DND-41 (cell line): Measurements from ENCODE around the gene STX16.

Source experiments
- ATAC-seq: fragments of 200-7000 bp; cut with Tn5 transposase; 3 replicates; pipeline ENCODE4 v1.9.1; 2021; ENCODE audit warnings: low read depth; ENCODE audit not compliant: insufficient read depth
- DNase-seq: peaks from one replicate; pipeline ENCODE4 v3.0.0-alpha.2; 2020
- H2AFZ ChIP-seq: 2 replicates; pipeline ENCODE4 v1.6.0; 2012; ENCODE audit warnings: low read depth, low read length
- H3K27ac ChIP-seq: 2 replicates; pipeline ENCODE4 v1.5.1; 2012; ENCODE audit warnings: low read length, inconsistent platforms
- H3K27me3 ChIP-seq: fragments of 200-600 bp; sonication (generic); 2 replicates; pipeline ENCODE4 v1.6.0; 2012; ENCODE audit warnings: low read length, mild to moderate bottlenecking, inconsistent platforms; ENCODE audit not compliant: insufficient read depth, poor library complexity
- H3K36me3 ChIP-seq: 2 replicates; pipeline ENCODE4 v1.5.1; 2012; ENCODE audit warnings: low read length, inconsistent platforms; ENCODE audit not compliant: insufficient read depth
- H3K4me1 ChIP-seq: 2 replicates; pipeline ENCODE4 v1.5.1; 2012; ENCODE audit warnings: mild to moderate bottlenecking, low read length; ENCODE audit not compliant: insufficient read depth
- H3K4me2 ChIP-seq: 2 replicates; pipeline ENCODE4 v1.6.0; 2012; ENCODE audit warnings: mild to moderate bottlenecking, moderate library complexity, low read length, inconsistent platforms; ENCODE audit not compliant: insufficient read depth
- H3K4me3 ChIP-seq, 2 experiments: fragments of 200-600 bp in 1 of 2; shearing (Covaris generic) in 1 of 2; 2 replicates each; pipeline ENCODE4 v1.5.1; 2012 to 2016; ENCODE audit warnings: inconsistent platforms in 2 of 2, low read length in 2 of 2, mild to moderate bottlenecking in 2 of 2, low read depth in 1 of 2, moderate library complexity in 1 of 2
- H3K79me2 ChIP-seq: 2 replicates; pipeline ENCODE4 v1.6.0; 2012; ENCODE audit warnings: low read length, inconsistent platforms; ENCODE audit not compliant: insufficient read depth
- H3K9ac ChIP-seq: 2 replicates; pipeline ENCODE4 v1.6.0; 2012; ENCODE audit warnings: low read depth, mild to moderate bottlenecking, inconsistent platforms, low read length, moderate library complexity
- H3K9me3 ChIP-seq: 2 replicates; pipeline ENCODE4 v1.5.1; 2012; ENCODE audit warnings: low read length, moderate library complexity, mild to moderate bottlenecking, inconsistent platforms; ENCODE audit not compliant: insufficient read depth, severe bottlenecking
- H4K20me1 ChIP-seq: 2 replicates; pipeline ENCODE4 v1.6.0; 2012; ENCODE audit warnings: low read length; ENCODE audit not compliant: insufficient read depth
- EZH2 ChIP-seq: IDR thresholded peaks from 3 replicates; pipeline ENCODE4 v1.6.1; 2012; ENCODE audit warnings: borderline replicate concordance, low read depth, mild to moderate bottlenecking, moderate library complexity, low read length, inconsistent platforms; ENCODE audit not compliant: severe bottlenecking
- TF ChIP-seq, protein P1 (sequence below): IDR thresholded peaks from 2 replicates; pipeline ENCODE4 v1.5.1; 2012; ENCODE audit warnings: borderline replicate concordance, low read length, moderate library complexity, mild to moderate bottlenecking; ENCODE audit not compliant: poor library complexity, severe bottlenecking; ENCODE audit errors: extremely low read depth

STX16 gene

DNA sequence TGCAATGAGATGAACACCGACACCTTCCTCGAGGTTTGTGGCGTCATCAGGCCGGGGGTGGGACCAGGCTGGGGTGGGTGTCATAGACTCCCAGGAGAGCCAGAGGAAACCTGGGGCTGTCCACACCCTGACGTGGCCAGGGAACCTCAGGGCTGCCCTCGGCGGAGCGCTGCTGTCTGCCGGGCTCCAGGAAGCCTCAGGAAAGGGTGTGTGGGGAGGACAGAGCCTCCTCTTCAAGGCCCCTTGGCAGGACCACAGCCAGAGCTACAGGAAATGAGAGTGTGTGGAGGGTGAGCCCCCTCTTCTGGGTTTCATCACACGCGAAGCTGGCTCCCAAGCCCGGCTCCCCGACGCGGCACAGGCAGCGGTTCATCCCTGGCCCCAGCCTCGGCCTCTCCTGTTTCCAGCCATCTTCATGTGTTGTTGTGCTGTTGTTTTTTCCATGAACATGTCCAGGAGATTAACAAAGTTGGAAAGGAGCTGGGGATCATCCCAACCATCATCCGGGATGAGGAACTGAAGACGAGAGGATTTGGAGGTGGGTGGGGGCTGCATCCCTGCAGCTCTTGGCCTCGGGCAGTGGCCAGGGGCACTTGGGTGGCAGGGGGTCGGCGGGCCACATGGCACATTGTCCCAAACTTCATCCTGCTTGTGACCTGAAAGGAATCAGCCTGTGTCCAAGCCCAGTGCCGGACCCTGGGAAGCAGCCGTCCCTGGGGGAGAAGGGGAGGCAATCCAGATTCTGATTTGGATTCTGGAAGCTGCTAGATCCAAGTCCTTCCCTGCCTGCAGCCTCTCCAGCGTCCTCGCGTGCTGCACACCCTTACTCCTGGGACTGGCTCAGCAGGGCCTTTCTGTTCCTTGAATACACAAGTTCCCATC is 47.9 kb downstream of the STX16 start:
- Histone ChIP-seq H3K27me3 (no peaks in the 10 kb centered on the region), H2AFZ (no peak overlapping the region), H3K36me3 (peaks cover 90% of the 10 kb centered on the region), H3K4me3 (no peak overlapping the region), H3K79me2 (peaks cover 11% of the 10 kb centered on the region), H3K9me3 (no peaks in the 10 kb centered on the region), H3K4me1 (peaks cover 11% of the 10 kb centered on the region), H3K4me2 (no peak overlapping the region), H3K9ac (no peak overlapping the region), H4K20me1 (peaks cover 2% of the 10 kb centered on the region; the same call in 1 of the 2 replicates), H3K27ac (no peak overlapping the region)
- no peak for TF ChIP-seq EZH2
- TF ChIP-seq, protein P1, sequence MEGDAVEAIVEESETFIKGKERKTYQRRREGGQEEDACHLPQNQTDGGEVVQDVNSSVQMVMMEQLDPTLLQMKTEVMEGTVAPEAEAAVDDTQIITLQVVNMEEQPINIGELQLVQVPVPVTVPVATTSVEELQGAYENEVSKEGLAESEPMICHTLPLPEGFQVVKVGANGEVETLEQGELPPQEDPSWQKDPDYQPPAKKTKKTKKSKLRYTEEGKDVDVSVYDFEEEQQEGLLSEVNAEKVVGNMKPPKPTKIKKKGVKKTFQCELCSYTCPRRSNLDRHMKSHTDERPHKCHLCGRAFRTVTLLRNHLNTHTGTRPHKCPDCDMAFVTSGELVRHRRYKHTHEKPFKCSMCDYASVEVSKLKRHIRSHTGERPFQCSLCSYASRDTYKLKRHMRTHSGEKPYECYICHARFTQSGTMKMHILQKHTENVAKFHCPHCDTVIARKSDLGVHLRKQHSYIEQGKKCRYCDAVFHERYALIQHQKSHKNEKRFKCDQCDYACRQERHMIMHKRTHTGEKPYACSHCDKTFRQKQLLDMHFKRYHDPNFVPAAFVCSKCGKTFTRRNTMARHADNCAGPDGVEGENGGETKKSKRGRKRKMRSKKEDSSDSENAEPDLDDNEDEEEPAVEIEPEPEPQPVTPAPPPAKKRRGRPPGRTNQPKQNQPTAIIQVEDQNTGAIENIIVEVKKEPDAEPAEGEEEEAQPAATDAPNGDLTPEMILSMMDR, result no peak
- no peak for ATAC-seq
- DNase-seq, result no peak

DNA sequence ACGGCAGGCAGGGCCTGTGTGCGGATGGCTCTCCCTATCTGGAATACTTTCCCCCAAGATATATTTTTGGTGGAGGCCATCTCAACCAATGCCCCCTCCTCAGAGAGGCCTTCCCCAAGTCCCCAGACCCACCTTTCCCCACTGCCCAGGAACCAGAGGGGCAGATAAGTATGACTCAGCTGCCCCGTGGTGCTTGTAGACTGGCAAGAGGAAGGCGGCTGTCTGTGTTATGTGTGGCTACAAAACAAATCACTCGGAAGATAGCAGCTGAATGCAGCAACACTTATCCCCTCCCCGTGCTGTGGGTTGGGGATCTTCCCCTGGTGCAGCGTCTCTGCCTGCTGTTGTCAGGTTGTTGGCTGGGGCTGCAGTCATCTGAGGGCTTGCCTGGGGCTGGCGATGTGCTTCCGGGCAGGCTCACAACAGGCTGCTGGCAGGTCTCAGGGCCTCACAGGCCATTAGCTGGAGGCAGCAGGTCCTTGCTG is 48.6 kb downstream of the STX16 start:
- Histone ChIP-seq H3K36me3 (peaks cover 93% of the 10 kb centered on the region), H4K20me1 (peaks cover 2% of the 10 kb centered on the region; the same call in 1 of the 2 replicates), H2AFZ (no peak overlapping the region), H3K4me2 (no peak overlapping the region), H3K27me3 (no peaks in the 10 kb centered on the region), H3K9me3 (no peaks in the 10 kb centered on the region), H3K4me1 (peaks cover 4% of the 10 kb centered on the region), H3K4me3 (no peak overlapping the region), H3K9ac (no peak overlapping the region), H3K27ac (no peak overlapping the region), H3K79me2 (peaks cover 4% of the 10 kb centered on the region; the same call in 1 of the 2 replicates)
- DNase-seq, result no peak
- ATAC-seq, result no peak
- TF ChIP-seq, protein P1, result no peak
- no peak for TF ChIP-seq EZH2

DNA sequence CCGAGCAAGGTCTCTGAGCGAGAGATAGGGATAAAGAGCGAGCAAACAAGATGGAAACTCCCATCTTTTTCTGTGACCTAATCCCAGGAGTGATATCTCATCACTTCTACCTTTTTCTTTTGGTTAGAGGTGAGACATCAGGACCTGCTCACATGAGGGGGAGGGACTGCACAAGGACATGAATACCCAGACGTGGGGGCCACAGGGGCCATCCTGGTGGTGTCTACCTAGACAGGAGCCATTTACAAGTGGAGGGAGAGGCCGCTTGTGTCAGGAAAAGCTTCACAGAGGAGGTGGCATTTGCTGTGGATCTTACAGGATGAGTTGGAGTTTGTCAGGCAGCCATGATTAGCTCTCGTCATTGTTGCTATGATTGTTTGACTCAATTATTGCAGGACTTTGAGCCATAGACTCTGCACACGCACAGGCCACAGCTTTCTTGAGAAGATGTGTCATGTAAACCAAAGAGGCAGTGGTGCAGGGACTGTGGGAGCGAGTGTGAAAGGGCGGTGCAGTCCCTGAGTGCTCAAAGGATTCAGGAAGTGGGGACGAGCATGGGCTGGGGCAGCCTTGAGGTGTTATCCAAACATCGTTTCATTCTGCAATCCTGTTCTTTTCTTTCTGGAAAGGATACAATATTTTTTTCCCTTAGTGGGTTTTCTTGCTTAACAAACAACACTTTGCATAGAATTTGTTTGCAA is 49.2 kb downstream of the STX16 start:
- H4K20me1 ChIP-seq, result peaks cover 2% of the 10 kb centered on the region; the same call in 1 of the 2 replicates
- peaks cover 93% of the 10 kb centered on the region for H3K36me3 ChIP-seq
- no peak for DNase-seq
- H3K4me1 ChIP-seq, result no peaks in the 10 kb centered on the region
- no peaks in the 10 kb centered on the region for H3K9me3 ChIP-seq
- TF ChIP-seq EZH2, result no peak
- TF ChIP-seq, protein P1, result no peak
- no peaks in the 10 kb centered on the region; the same call in 1 of the 2 replicates for H3K79me2 ChIP-seq
- H3K27me3 ChIP-seq, result no peaks in the 10 kb centered on the region
- ATAC-seq, result no peak
- H3K9ac ChIP-seq, result no peak overlapping the region
- no peak overlapping the region for H3K4me3 ChIP-seq
- H2AFZ ChIP-seq, result no peak overlapping the region
- no peak overlapping the region for H3K27ac ChIP-seq
- no peak overlapping the region for H3K4me2 ChIP-seq
